GM18511 (cell line): Measurements from ENCODE around the gene FMNL2.
"Not testable (repeated sequence)": the region's sequence is repeated elsewhere in the genome, so short reads cannot be mapped to it uniquely, and the experiment has no call there.

Source experiments
- ATAC-seq: cut with Tn5 transposase; IDR thresholded peaks from one replicate; pipeline ENCODE4 v1.9.1; 2021; ENCODE audit warnings: mild to moderate bottlenecking, moderate library complexity; ENCODE audit not compliant: unreplicated experiment

FMNL2 gene

DNA sequence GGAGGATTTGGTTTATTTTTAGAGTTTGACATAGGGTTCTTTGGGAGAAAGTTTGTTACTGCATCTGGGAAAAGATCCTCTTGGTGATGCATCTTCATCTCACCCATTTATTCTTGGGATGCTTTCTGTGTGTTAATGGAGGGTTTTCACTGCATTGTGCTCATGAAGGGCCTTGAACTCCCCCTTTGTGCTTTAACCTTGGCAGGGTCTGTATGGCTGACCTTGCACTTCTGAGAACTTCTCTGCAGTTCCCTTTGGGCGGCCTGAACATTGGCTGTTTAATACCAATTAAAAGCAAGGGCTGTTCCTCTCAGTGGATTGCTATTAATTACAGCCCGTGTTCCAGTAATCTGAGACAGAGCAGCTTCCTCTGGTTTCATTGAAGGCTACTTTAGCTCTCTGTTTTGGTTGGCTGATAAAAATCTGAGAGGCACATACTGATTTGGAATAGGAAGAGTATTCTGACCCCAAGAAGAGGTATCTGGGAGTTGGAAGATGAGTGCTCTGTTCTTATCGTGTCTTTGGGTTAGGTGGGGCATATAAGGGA is 37.5 kb downstream of the FMNL2 start:
- no peak for ATAC-seq

DNA sequence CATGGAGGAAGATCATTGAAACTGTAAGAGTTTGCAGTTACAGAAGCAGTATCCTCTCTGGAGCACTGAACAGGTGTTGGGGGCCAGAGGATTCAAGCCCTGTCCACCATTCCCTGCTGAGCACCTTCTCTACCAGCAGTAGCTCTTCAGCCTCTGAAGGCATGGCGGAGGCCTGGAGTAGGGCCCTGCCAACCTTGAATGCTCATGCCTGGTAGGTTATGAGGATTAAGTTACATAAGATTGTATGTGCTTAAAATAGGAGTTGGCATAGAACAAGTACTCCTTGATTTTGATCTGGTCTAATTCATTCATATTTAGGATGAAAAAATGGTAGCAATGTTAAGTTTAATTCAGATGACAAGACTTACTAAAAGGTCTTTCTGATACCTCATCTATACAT is 40.2 kb downstream of the FMNL2 start:
- no peak for ATAC-seq

DNA sequence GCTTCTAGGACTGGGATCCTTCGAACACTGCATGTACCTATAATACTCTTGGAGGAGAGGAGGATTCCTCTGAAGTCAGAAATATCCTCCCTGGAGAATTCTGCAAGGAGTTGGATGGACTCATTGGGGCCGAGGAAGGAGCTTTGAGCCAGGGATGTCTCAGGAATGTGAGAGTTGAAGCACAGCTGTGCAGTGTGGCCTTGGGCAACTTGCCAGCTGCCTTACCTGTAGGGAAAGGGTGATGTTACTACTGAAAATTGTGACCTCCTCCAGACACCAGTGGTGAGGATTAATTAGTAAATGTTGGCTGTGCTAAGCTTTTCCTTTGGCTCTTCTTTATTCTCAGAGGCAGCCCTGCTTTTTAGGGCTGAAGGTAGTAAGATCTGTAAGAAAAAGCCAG is 41.4 kb downstream of the FMNL2 start:
- no peak for ATAC-seq

DNA sequence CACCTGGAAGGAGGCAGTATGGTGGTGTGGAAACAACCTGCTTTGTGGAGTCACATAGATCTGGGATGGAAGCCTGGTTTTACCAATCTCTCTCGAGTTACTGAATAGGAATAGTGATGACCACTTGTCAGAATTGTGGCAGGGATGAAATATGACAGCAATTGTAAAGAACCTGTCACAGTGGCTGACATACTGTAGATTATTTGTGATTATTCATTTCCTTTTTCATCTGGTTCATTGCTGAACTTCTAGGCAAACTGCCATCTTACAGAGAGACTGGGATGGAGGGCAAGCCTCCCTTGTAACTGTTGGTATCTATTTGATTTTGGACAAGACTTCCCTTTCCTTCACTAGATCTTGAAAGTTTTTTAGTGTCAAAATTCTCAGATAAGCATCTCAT is 42.0 kb downstream of the FMNL2 start:
- no peak for ATAC-seq

DNA sequence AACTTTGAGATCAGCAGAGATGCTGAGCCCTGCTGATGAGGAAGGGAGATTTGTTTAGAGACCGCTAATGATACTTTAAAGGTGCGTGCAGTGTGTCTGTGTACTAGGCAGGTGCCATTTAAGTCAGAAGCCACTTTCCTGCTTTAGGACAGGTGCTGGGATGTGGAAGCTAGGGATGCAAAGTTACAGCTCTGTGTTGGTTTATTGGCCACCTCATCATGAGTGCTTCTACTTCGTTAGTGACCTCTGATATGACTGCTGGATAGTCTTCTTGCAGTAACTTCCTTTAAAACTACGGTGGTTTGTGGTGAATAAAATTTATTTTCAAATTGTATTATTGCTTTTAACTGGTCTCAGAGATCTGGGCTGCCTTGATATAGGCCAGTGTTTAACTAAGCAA is 44.1 kb downstream of the FMNL2 start:
- no peak for ATAC-seq

DNA sequence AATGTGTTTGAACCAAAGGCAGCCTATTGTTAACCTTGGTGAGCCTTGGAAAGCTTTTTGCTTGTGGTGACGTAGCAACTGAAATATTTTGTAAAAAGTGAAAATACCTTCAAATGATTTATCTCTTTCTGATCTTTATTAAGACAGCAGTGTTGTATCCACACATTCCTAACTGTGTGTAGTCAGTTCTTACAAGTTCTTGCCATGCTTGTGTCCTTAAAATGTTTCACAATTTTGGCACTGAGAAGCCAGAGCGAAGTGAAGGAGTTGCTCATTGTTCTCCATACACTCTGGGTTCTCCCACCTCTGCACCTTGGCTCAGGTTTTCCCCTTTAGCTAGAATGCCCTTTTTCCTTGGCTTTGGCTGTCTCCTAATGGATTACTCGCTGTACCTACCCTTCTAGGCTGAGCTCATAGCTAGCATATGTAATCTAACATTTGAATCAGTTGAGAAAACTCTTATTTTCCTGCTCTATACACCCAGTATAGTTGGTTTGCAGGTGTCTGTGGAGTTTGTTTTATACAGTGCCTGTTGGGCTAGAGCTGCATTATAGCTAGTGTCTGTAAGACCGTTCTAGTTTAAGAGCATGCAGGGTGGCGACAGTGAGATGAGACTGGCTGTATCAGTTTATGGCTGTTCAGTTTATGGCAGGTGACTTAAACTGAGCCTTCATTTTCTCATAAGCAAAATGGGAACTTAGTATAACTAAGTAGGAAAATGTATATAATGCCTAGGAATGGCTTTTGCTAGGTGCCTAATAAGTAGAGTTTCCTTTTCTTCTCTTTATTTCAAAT is 45.5 kb downstream of the FMNL2 start:
- no peak for ATAC-seq

DNA sequence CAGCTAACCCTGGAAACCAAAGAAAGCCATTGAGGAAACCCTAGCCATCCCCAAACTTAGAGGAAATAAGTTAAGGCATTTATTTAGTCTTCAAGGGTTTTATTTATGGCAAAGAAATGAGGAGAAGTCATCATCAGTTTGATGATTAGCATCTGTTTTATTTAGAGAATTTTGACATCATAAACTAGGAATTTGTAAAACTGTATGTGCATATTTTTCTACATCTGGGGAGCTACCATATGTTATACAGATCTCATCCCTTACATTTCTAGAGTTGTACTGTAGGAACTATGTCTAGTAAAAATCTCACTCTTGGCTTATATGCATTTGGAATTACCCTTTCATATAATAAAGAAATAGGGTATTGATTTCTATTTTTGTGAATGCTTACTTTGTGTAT is 48.7 kb downstream of the FMNL2 start:
- no peak for ATAC-seq

DNA sequence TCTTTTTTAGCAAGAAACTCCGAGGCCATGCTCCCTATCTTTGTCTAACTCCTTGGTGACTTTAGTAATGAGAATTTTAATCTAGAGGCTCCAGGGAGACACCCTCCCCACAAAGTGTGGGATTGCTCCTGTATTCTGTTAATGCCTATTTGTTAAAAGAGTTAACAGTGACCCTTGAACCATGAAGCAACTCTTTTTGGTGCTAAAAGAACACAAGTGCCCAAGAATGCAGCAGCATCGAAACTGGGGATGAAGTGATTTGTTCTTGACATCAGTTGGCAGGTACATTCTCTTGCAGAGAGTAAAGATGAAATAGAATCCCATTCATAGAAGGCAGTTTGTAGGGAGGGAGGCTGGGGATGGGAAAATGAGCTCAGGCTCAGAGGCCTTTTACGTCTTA is 50.0 kb downstream of the FMNL2 start:
- ATAC-seq, result no peak

DNA sequence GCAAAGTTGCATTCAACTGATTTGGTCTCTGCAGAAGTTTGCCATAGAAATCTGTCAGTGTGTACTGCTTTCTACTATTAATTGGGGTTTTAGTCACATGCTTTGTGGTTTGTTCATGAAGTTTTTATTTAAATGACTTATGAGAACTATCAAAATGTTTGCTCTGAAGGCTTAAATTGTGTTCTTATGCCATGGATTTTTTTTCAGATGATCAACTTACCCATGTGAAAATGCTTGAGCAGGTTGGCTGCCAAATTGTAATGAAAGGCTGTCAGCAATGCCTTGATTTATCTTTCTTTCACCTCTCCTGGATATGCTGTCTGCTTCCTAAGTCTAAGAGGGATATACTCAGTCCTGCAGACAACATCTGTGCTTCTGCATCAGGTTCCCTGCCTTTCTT is 50.7 kb downstream of the FMNL2 start:
- ATAC-seq, result peak; percentile 10

DNA sequence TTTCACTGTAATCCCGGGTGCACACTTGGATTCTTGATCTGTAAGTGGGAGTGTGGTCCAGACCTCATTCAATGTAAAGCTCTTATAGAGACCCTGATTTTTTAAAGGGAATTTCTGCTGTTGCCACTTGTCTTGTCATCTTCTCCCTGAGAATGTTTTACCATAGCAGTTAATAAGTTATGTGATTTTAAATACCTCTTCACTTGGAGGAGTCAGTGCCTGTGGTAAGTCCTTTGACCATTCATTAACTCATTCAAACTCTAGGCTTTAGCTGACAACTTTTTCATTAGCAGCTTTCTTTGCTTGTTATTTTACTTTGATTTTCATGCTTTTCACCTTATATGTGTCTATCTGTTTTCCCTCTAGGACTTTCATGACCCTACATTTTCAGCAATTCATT is 51.3 kb downstream of the FMNL2 start:
- ATAC-seq, result peak; percentile 73

DNA sequence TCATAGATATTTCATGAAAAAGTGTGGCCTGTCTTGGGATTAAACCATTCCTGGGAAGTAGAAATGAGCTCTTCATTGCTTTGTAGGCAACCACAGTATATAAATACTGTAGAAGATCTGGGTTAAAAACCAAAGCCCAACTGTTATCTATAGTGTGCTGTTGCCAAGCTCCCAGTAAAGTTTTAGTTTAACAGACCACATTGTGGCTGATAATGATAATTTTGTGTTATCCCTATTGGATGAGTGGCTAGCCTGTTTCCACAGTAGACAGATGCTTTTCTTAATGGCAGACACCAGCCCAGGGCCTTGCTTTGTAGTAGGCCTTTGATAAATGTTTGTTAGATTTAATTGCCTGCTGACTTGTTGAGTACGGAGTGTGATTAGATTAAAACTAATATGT is 52.1 kb downstream of the FMNL2 start:
- ATAC-seq, result no peak

DNA sequence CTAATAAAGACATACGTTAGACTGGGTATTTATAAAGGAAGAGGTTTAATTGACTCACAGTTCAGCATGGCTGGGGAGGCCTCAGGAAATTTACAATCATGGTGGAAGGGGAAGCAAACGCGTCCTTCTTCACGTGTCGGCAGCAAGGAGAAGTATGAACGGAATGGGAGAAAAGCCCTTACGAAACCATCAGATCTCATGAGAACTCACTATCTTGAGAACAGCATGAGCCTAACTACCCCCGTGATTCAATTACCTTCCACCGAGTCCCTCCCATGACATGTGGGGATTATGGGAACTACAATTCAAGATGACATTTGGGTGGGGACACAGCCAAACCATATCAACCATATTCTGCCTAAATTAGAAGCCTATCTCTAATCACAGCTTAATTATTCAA is 53.3 kb downstream of the FMNL2 start:
- ATAC-seq, result not testable (repeated sequence)

DNA sequence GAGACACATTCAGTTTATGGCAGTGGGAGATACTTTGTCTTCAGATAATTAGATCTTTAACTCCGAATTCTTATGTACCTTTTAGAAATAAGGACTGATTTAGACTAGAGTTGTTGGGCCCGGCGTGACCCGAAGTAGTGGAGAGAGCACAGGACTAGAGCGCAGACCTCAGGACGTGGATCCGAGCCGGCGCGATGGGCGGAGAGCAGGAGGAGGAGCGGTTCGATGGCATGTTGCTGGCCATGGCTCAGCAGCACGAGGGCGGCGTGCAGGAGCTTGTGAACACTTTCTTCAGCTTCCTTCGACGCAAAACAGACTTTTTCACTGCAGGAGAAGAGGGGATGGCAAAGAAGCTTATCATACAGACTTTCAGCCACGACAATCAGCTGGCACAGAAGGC is 54.5 kb downstream of the FMNL2 start:
- no peak for ATAC-seq

DNA sequence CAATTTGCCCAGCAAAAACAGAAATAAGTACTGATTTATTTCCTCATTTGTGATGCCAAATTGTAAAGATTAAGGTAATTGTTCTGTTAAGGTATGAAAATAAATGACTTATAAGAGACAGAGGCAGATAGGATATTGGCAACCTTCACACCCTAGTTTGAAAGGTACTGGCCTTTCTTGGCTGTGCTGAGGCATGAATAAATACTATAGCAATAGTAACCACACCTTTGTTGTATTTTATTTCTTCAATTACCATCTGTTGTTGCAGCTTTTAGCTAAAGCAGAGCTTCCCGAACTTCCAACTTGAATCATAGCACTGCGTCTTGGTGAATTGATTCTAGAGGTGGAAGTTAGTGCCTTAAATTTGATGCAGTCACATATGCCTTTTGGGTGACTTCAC is 55.9 kb downstream of the FMNL2 start:
- ATAC-seq, result no peak

DNA sequence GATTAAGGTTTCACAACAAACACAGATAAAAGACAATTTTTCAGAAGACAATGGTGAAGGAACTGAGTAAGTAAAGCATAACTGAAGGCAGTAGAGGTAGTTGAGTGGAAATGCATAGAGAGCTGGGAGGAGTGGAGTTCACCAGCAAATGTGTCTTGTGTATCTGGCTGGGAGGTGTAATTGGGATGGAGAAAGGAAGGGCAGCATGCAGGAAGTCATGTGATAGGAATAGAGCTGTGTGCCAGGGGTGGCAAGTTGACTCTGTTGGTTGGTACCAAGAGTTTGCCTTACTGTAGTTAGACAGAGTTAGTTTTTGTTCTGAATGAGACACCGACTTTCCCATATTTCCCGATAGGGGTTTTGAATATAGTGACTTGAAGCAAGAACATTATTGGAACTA is 56.3 kb downstream of the FMNL2 start:
- ATAC-seq, result no peak

DNA sequence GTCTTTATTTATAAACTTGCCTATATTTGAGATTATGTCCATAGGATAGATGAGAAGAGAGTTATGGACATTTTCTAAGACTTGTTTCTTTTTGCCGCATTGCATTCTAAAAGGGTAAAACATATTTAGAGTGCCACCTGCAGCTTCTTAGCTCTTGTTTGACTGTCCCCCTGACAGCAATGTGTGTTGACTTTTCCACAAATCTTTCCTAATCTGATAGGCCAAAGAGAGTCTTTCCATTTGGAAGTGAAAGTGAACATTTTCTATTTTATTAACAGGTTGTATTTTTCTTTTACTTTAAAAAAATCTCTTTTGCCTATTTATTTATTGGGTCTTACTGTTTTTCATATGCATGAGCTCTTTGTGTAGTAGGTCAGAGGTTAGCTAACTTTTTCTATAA is 58.4 kb downstream of the FMNL2 start:
- ATAC-seq, result no peak

DNA sequence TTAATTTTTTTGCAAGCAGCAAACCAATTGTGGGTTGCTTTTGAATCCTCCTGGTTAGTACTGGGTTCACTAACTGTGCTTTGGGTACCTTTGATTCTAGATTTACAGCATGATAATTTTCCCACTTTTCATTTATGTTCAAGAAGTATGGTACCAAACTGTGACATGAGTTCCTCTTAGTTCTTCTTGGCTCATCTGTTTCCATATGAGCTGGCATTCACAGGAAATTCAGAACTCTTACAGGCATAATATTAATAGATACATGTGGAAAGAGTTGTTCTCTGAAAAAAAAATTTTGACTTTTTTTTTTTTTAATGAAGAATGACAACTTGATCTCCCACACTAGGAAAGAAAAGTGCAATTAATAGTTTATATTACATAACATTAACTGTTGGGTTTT is 59.4 kb downstream of the FMNL2 start:
- ATAC-seq, result no peak

DNA sequence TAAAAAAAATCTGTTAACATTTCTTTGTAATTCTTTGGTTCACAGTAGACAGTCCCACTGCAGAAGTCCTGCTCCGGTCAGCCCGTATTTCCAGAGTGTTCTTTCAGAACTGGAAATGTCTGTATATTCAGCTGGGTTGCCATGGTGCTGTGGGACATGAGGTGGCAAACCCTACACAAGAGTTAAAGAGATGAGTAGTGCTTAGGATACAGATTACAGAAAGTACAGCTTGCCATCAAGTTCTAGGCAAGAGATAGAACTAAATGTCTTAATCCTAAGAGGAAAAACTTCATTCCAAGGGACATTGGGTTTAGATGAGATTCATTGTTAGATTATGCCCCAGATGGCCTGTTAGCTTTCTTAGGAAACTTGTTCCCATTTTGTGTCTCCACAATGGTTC is 60.1 kb downstream of the FMNL2 start:
- no peak for ATAC-seq

DNA sequence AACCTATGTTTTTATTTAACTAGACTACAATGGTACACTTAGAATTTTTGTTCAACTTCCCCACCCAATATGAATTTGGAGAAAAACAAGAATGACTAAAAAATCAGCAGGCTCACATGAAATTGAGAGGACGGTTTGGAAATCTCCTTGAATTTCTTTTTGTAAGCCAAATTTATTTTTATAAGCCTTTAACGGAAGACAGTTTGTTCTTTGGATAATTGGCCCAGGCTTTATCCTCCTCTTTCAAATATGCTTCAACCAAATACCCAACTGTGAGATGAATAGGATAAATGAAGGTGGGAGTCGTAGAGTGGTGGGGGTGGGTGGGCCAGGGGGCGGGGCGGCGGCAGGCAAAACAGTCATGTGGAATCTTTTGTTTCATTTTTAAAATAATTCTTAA is 60.6 kb downstream of the FMNL2 start:
- ATAC-seq, result no peak

DNA sequence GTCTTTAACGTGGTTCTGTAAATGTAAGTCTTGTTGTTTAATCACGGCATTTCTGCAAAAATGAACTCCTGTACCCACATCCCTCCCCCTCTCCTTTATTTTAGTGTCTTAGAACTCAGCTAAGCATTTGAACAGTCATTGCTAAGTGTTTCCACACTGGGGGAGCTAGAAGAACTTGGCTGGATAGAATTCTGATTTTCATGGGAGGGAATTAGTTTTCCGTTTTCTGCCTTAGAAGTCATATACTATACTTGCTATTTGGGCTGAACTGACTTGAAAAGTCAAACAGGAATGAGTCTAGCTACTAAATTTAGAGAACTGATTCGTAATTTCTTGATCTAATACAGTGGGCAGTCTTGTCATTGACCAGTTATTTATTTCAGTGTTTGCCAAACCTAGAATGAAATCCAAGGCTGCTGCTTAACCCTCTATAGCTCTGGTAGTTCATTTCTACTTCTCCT is 61.1 kb downstream of the FMNL2 start:
- ATAC-seq, result no peak

DNA sequence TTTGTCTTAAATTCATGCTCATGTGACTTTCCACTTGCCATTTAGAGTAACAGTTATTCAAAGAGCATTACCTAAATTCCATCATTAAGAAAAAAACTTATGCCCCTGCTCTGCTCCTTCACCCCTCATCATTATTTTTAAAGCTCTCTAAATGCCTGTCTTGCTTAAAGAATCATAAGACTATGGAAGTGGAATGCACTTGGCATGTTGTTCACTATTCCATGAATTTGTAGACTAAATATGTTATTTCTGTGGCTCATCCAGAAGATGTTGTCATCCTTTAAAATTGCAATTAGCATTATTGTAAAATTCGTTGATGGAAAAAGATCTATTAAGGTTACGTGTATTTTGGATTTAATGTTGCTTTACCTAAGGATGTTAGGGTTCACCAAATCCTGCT is 61.8 kb downstream of the FMNL2 start:
- no peak for ATAC-seq

DNA sequence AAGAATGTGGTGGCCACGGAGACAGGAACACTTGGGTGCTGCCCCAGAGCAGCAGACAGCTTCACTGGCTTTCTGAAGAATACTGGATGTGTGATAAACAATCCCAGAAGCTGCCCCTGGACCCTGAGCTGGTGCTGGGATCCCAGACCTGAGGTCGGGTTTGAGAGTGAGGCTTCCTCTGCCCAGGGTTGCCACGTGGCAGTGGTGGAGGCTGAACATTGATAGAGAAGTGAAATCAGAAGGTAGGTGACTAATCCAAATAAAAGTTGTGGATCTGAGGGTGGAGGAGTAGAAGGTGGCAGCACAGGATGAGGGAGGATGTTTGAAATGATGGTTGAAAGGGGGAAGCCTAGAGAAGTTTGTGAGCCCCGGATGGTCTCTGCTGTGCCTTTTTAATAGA is 64.0 kb downstream of the FMNL2 start:
- ATAC-seq, result no peak
